NB4 (cell line): ENCODE measurements around the gene IMP4.

Source experiments
- DNase-seq: peaks from one replicate; pipeline ENCODE4 v3.0.0; 2010; ENCODE audit warnings: low read depth
- H3K4me3 ChIP-seq: one replicate; pipeline ENCODE4 v1.5.1; 2011; ENCODE audit warnings: mild to moderate bottlenecking, low read depth, low read length, moderate library complexity
- CTCF ChIP-seq: IDR thresholded peaks from one replicate; pipeline ENCODE4 v1.5.1; 2012; ENCODE audit warnings: low read depth, low read length
- MYC ChIP-seq: IDR thresholded peaks from 2 replicates; pipeline ENCODE4 v1.6.1; 2011; ENCODE audit warnings: low read depth, low read length
- POLR2A ChIP-seq: IDR thresholded peaks from 2 replicates; pipeline ENCODE4 v1.6.1; 2011; ENCODE audit warnings: mild to moderate bottlenecking; ENCODE audit not compliant: insufficient read length; ENCODE audit errors: extremely low read depth
- TF ChIP-seq, protein P1 (sequence below): IDR thresholded peaks from 2 replicates; pipeline ENCODE4 v1.6.1; 2011; ENCODE audit warnings: low read depth, low read length

Gene IMP4

GRCh38 chr2:130357864-130358263 lies 15.2 kb downstream of the IMP4 start:
- no peak overlapping the region for H3K4me3 ChIP-seq
- DNase-seq: no peak
- TF ChIP-seq MYC: no peak
- no peak for TF ChIP-seq POLR2A
- TF ChIP-seq, protein P1, sequence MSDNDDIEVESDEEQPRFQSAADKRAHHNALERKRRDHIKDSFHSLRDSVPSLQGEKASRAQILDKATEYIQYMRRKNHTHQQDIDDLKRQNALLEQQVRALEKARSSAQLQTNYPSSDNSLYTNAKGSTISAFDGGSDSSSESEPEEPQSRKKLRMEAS: no peak
- no peak for TF ChIP-seq CTCF

- H3K4me3 ChIP-seq: no peak overlapping the region
- no peak for DNase-seq
- TF ChIP-seq MYC (no peak), CTCF (no peak), POLR2A (no peak)
Measured at GRCh38 chr2:130358420-130359350, 16.0 kb downstream of the IMP4 start.

DNA sequence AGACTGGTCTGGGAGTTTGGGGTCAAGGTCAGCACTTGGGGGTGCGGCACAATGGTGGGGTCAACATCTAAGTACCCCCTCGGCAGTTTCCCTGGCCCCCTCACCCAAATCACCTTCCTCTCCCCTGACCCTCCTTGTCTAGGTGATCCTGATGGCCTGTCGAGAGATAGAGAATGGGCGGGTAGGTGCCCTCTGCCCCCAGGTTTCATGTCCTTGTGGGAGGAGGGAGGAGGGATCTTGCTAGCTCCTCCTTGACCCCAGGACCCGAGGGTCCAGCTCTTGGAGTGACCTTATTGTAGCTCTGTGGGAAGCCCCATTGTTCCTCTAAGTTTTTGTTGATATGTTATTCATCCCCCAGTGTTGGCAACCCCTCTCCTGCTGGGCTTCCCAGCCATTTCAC lies 16.8 kb downstream of the IMP4 start:
- DNase-seq: no peak
- H3K4me3 ChIP-seq: no peak overlapping the region
- TF ChIP-seq, protein P1: no peak
- no peak for TF ChIP-seq CTCF
- no peak for TF ChIP-seq POLR2A
- no peak for TF ChIP-seq MYC

DNA sequence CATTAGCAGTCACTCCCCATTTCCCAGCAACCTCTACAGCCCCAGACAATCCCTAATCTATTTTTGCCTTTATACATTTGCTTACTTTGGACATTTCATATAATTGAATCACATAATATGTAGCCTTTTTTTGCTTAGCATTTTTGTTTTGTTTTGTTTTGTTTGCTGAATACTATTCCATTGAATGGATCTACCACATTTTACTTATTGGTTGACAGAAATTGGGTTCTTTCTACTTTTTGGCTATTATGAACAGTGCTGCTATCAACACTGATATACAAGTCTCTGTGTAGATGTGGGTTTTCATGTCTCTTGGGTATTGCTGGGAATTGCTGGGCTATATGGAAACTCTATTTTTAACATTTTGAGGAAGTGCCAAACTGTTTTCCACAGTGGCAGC lies 20.8 kb downstream of the IMP4 start:
- no peak for DNase-seq
- no peak overlapping the region for H3K4me3 ChIP-seq
- TF ChIP-seq CTCF (no peak), POLR2A (no peak), MYC (no peak)
- TF ChIP-seq, protein P1: no peak

DNA sequence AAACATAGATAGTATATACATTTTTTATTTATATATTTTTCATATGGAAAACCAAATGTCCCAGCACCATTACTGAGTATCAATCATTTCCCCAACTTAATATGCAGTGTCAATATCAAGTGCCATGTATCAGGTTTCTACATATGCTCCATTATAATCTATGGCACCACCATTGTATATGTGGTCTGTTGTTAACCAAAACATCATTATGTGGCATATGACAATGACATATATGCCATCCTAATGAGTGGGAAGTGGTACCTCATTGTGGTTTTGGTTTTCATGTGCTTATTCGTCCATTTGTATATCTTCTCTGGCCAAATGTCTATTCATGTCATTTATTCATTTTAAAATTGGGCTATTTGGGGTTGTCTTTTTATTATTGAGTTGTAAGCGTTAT lies 22.4 kb downstream of the IMP4 start:
- no peak overlapping the region for H3K4me3 ChIP-seq
- no peak for DNase-seq
- no peak for TF ChIP-seq POLR2A
- TF ChIP-seq CTCF: no peak
- TF ChIP-seq, protein P1: no peak
- no peak for TF ChIP-seq MYC
